Testis (tissue), 2 donors: Measurements from ENCODE around the gene KCNA2.

Source experiments
- POLR2A ChIP-seq: fragments of 450-650 bp; IDR thresholded peaks from one replicate; pipeline ENCODE4 v1.6.1; 2017; ENCODE audit warnings: antibody characterized with exemption, mild to moderate bottlenecking, moderate library complexity
- TF ChIP-seq, protein P1 (sequence below), 3 experiments: fragments of 450-650 bp in 2 of 3; fragments of 200-600 bp in 1 of 3; sonication (generic) in 1 of 3; IDR thresholded peaks; one replicate each; pipeline ENCODE4 v1.5.1; 2016 to 2019; ENCODE audit warnings: antibody characterized with exemption in 3 of 3, mild to moderate bottlenecking in 2 of 3, moderate library complexity in 1 of 3

DNA sequence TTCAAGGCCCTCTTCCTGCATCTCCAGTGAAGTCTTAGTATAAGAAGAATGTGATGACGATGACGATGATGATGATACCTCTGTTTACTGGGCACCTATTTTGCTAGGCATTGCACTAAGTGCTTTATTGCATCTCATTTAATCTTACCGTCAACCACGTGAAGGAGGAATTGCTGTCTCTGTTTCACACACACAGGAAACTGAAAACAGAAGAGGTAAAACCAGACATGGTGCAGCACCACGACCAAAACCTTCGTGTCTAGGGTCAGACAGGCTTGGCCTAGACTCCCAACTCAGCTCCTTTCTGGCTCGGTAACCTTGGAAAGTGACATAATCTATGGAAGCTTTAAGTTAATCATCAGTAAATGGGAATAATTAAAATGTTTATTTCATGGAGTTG lies 20.7 kb upstream of the KCNA2 start:
- TF ChIP-seq, protein P1, sequence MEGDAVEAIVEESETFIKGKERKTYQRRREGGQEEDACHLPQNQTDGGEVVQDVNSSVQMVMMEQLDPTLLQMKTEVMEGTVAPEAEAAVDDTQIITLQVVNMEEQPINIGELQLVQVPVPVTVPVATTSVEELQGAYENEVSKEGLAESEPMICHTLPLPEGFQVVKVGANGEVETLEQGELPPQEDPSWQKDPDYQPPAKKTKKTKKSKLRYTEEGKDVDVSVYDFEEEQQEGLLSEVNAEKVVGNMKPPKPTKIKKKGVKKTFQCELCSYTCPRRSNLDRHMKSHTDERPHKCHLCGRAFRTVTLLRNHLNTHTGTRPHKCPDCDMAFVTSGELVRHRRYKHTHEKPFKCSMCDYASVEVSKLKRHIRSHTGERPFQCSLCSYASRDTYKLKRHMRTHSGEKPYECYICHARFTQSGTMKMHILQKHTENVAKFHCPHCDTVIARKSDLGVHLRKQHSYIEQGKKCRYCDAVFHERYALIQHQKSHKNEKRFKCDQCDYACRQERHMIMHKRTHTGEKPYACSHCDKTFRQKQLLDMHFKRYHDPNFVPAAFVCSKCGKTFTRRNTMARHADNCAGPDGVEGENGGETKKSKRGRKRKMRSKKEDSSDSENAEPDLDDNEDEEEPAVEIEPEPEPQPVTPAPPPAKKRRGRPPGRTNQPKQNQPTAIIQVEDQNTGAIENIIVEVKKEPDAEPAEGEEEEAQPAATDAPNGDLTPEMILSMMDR (IDR thresholded peaks at IDR 0.05): no peak
- no peak for TF ChIP-seq POLR2A
